Stimulated activated CD8-positive, alpha-beta memory T cell treated with anti-CD3 and anti-CD28 coated beads, Interleukin-2, amount 100 ng/mL, for 1 hour (primary cell): ENCODE results near the gene CD46.

ENCODE experiments used
- DNase-seq, 2 donors: peaks; one replicate each; pipeline ENCODE4 v3.0.0-alpha.2; 2020; ENCODE audit warnings: low read depth in 2 of 2

CD46 gene

DNA sequence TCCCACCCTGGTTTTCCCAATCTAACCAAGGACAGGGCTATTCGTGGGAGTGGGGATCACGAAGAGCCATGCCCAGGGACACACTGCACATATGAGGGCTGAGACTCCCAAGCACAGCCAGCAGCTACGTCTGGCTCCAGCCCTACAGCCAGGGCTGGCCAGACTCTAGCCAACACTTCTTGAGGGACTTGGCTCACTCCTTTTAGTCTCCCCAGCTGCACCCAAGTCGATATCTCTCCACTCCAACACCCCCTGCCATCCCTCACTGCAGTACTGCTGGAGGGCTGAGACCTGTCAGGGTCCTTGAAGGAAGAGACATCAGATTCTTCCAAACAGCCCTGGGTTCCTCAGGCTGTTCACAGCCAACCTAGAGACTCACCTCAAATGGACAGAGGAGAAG, 62.6 kb downstream of the CD46 start:
- no peak for DNase-seq

DNA sequence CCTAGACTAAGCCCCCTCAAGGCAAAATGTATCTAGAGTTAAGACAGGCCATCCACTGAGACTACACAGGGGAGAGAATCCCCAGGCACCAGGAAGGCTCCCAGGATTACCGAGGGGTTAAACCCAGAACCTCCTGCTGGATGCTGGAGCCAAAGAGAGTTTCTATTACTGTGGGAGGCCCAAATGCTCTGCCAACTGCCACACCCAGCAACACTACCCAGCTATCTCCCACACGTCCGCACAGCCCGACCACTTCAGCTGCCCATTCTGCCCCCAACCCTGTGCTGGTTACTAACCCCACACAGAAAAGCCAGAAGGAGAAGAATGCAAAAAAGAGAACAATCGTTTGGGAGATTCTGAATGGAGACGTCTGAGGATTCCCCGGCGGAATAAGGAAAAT, 63.6 kb downstream of the CD46 start:
- DNase-seq = no peak

DNA sequence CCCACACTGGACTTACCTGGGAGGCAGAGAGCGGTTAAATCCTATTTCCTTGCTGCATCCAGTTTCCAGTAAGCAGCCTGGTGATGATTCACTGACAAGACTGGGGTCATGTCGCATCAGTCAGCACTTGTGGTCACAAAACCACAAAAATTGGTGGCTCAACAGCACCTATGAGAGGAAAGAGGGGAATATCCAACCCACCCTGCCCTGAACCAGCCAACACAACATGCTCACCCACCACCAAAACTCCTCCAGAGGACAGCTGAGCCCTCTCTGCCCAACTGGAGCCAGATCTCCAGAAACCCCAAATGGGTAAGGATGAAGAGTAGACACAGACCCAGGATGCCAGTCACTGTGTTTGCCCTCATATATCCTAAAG, 64.0 kb downstream of the CD46 start:
- no peak for DNase-seq

DNA sequence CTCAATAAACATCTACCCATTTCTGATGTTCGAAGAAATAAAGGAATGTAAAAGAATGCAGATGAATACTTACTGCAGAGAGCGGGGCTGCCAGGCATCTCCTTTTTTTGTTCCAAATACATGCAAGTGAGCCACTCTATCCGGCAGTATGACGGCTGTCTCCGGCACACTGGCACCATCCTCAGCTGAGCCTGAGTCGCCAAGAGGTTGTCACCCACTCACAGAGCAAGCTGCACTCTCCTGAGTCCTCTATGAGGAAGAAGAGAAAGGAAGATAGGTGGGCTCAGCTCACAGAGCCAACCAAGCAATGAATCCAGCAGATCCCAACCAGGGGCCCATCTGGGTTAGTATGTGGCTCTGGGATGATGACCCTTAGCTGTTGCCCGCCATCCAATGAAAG, 65.3 kb downstream of the CD46 start:
- no peak for DNase-seq

DNA sequence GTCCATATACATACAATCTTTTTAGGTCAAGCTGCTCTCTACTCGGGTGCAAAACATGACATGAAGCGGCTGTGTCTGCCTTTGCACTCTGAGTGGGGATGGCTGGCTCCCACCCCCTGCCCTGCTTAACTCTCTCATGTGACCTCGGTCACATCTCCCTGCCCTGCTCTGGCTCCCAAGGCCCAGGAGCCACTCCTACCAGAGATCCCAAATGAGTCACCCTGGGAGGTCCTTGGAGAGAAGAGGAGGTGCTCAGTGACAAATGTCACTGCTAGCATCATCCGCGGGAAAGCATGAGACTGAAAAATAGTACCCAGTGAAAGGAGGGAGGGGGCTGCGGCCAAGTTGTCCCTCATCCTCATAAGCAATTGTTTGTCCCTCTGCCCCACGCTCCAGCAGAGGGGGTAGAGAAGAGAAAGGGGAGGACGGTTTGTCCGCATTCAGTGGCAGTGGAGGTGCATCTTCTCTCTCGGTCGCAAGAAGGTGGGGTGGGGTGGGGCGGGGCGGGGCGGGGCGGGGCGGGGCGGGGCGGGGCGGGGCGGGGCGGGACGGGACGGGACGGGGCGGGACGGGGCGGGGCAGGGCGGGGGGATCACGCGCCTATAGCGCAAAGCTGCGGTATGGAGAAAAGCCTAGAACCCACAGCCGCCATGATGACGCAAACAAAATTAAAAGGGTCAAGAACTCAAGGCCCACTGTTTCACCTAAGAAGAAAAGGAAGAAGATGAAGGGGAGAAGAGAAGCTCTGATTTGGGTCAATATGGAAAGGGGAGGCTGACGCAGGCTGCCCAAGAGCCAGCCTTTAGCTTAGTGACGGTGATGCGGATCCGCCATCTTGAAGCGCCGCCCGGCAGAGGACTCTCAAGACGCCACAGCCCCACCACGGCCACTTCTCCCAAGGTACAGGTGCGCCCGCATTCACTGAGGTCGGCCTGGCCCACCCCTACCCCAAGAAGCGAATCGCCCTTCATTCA, 66.2 kb downstream of the CD46 start:
- DNase-seq = no peak

DNA sequence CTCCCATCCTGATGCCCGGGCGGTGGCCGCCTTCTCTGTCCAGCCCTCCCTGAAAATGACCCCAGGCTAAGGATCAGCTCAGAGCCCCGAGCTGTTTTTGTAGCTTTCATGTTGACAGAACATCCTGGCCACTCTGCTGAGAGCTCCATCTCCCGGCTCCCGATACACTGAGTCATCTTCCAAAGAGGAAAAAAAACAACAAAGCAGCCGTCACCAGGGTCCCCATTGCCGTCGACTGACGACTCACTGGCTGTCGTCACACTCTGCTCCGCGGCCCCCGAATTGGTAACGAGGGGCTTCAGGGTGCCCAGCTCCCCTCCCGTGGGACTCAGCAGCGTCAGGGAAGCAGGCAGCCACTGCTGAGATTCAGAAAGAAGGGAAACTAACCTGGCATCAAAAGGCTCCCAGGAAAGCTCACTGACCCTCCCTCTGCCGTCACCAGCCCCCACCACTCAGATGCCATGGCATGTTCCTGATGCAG, 67.2 kb downstream of the CD46 start:
- no peak for DNase-seq

DNA sequence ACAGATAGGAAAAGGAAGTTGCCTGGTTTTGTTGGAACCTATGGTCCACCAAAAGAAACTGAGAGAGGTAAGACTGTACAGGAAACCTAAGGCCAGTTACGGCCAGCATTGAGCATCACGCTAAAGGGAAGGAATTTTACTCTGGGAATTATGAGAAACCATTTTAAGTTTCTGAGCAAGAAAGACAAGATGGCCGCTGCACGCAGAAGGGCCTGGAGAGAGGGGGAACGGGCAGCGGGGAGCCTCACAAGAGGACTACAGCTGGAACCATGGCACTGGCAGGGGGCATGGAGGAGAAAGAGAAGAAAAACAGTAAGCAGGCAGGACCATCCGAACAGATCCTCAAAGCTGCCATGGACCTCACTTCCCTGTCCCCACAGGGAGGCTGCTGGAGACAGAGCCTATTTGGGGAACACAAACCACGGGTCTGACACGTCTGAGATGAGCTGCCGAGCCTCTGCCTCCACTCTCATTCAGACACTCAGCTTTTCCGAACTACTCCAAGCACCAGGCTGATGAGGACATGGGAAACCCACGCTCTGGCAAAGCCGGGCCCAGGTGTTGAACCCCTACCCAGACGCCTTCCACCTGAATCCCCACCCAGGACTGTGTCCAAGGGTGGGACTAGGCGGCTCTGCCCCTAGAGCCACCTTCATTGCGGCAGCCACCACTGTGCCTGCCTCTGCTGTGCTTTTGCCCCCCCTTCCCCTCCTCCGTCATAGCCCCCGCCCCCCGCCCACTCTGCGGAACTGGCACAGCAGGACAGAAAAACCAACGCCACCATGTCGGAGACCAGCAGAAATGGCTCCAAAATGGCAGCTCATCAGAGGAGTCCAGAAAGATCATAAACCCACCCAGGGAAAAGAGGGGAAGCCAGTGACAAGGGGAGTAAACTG, 69.0 kb downstream of the CD46 start:
- no peak for DNase-seq

DNA sequence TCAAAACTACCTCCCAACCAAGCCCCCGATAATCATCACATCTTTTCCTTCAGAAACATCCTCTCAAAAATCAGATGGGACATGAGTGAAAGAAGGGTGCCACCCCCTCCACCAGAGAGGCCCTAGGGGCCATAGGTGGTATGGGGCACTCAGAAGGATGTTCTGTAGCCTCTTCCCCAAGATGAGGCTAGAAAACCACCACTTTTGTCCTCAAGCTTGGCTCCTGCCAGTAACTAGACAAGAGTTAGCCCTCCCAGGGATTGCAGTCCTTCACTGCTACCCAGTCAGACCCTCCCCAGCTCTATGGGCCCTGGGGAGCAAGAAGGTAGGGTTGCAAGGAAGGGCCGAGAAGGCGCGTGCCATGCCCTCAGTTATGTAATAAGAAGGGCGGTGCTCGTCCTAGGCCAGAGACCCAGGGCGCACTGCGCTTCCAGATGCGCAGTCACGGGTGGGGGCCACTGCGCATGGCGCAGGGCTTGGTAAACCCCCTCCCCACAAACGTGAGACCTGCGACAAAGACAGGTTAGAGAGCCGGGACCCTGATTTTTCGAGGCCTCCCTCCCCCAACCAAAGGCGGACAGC, 69.7 kb downstream of the CD46 start:
- DNase-seq = no peak

DNA sequence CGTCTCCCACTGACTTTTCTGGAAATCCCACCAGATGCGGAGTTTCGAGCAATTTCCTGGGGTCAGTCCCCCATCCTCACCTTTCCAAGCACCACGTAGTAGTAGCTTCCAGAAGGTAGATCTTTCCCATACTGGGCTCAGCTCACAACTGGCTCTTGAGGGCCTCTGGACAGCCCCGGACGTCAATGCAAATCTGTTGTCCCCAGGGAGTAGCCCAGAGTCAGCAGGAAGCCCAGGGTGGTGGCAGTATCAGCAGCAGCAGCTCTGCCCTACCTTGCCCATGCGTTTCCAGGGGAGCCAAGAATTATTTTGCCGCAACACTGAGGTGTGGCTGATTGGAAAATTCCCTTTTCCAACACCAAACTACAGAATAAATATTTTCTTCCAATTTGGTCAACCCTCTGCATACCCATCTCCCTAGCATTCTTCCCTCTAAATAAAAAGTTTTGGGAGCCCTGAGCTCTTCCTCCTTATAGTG, 70.3 kb downstream of the CD46 start:
- no peak for DNase-seq

DNA sequence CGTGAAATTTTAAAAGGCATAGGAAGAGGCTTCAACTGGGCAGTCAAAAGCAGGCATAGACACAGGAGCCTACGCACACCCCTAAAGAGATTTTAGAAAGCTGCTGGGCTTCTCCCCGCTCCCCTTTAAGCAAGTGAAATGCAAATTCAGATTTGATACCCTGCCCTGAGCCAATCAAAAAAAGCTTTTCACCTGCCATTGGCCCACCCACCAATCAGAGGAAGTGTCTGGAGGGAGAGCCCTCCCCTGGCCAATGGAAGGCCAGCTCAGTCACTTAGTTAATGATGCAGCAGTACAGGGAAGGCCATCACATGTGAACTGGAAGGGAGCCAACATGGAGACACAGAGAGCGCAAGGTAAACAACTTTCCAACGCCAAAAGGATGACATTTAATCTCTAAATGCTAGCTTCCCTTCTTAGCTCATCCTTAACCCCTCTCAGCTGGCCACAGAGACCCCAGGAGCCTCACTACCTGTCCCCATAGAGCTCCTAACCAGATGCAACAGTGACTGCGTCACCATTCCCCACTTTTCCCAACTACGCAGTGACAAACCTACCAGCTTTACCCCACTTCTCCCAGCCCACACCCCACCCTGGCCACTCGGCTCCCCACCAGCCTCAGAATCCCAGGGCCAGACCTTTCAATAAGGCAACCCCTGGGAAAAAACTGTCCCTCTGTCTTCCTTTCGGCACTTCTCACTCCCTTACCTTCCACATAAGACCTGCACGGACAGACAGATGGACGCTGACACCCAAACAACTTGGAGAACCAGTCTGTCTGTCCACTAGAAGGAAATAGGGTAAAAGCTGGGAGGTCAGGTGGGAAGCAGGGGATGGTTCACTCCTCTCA, 71.0 kb downstream of the CD46 start:
- peak in 1 of 2 donors; percentile 41 for DNase-seq

DNA sequence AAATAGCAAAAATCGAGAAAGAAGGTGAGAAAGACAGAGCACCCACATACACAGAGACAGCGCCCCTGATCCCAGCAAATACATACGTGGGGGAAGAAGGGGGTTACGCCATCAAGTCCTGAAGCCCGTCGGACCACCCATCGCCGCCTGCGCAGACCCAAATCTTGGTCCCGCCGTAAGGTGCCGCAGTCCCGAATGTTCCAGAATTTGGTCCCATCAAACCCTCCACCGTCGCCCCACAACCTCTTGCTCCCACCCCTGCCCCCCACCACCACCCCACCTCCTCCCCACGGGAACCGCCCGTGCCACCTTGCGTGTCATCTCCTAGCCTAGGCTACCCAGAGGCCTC, 71.7 kb downstream of the CD46 start:
- no peak for DNase-seq

DNA sequence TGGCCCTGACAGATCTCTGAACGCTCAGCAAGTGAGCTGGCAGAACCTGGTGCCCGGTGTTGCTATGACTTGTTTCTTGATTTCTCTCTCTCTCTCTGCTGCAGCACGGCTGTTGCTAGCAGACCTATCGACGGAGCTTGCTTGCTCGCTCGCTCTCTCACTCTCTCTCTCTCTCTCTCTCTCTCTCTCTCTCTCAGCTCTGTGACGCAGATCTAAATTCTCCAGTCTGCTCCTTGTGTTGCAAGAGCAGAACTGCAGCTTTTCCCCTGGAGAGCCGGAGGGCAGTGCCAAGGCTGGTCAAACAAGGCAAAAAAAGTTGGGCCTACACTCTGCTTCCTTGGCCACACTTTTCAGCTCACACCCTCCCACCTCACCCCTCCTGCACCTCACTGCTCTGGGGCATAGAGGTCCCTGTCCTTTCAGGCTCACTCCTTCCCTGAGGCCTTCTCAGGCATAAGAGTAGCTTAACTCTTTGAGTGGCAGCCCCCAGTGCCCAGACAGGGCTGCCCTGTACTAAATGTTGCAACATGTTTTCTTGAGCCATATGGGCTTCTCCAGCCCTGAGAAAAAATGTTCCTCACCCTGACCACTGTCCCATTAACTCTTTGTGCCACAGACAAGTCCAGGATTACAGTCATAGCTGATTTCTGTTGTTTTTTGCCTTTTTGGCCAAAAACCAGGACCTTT, 72.2 kb downstream of the CD46 start:
- peak; percentile 33 to 42 for DNase-seq

DNA sequence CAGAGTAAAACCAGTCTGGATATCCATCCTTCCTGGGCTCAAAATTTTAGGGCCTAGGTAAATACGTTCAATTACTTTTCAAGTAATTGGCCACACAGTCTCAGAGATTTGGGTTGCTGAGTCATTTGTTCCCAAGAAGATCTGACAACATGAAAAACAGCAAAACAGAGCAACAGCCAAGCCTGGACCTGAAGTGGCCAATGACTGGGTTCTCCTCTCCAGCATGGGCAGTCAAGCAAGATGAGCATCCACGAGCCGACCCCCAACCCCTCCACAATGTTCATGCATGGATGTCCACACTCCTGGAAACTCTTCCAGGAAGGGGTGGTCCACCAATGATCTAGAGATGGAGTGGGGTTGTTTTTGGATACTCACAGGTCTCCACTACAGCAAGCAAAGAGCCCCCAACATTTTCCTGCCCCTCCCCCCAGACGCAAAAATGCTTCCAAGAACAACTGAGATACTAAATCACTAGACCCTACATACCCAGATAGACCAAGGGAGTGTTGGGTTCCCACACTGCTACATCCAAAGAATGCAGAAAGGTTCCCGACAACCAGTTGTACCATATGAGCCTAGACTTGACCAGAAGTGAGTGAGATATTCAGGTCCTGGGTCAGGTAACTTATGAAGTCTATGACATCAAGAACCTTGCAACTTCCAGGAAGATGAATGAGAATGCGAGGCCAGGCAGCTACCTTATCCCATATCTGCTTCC, 73.0 kb downstream of the CD46 start:
- no peak for DNase-seq

DNA sequence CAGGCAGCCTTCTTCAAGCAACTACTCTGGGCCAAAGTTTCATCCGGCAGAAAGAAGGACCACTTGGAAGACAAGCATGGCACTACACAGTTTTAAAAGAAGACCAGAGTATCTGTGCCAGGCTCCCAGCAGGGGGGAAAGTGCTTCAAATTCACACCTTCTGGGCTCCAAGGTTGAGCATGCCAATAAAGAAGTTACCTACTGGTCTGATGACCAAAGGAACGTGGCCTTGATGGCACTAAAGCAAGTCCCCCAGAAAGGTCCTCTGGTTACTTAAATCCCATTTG, 73.5 kb downstream of the CD46 start:
- DNase-seq = no peak

DNA sequence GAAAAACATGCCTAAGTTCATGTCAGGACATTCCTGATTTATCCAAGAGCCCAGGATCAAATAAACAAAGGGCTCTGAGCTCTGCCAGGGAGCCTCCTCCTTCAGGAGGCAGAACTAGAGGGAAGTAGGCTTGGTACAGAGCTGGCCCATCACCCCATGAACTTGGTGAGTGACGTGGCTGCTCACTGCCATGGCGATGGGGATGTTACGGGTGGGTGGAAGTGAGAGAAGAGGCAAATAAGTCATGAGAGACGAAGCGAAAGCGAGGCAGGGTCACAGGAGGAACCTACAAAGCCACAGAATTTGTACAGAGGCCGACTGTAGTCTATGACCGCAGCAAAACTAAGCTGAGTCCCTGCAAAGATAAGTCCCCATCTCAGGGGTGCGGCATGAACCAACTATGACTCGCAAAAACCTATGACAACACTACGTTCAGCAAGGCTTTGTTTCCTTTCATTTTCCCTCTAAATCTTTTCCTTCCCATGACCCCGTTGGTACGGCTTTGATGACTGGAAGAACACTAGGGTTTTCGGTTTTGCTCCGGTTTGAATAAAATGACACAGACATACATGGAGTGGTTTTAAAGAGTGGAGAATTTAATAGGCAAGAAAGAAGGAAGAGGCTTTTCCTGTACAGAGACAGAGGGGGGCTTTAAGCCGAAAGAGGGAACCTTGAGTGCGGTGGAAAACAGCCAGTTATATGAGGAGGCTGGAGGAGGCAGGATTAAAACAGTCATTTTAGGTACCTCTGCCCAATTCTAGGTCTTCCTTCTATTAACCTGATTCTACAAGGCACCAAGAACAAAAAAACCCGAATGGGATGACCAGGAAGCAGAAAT, 74.1 kb downstream of the CD46 start:
- peak; percentile 58 to 59 for DNase-seq

DNA sequence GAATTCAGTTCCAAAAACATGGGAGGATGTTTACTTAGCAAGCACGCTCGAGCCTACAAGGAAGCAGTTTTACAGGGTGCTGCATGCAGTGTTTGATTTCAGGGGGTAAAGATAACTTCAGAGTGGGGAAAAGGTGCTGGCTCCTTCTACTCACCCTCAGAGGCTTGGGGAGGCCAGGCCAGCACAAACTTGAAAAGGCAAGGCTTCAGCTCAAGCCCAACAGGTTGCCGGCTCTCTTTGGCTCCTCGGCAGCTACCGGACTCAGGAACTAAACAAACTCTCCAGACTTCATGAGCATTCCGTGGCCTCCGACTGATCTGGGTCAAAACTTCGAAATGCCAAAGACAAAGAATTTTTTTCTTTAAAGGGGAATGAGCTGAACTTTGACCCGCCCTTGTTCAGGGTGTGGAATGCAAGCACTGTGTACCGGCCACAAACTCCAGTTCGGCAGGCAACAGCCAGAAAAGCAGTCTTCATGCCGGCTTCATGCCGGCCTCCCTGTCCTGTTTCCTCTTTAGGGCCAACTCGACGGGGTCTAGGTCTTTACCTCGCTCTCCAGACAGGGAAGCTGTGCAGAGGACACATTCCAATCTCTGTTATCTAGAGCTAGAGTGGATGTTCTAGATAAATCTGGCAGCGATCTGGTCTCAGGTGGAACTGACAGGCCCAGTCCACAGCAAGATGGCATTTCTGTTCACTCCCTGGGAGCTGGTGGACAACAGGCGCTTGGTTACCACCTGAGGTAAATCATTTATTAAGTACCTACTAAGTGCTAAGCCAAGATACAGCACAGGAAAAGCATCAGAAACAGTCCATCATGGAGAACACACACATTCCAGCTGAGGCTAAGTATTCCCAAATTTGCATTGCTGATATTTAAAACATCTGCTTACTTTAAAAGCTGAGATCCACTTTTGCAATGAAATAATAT, 75.0 kb downstream of the CD46 start:
- no peak for DNase-seq

DNA sequence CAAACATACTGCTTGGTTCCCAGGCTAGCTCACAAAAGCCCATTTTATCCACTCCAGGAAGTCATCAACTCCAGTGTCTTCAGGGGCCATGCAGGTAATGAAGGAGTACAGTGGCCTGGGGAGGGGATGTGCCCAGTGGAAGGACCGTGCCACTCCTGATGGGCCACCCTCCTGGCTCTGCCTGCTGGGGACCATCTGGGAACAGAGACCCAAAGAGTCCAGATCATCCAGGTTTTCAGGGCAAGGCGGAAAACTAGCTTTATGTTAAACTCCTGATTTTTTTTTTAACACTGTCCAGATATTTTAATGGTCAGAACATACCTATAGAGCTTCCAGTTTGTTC, 75.6 kb downstream of the CD46 start:
- DNase-seq = no peak

DNA sequence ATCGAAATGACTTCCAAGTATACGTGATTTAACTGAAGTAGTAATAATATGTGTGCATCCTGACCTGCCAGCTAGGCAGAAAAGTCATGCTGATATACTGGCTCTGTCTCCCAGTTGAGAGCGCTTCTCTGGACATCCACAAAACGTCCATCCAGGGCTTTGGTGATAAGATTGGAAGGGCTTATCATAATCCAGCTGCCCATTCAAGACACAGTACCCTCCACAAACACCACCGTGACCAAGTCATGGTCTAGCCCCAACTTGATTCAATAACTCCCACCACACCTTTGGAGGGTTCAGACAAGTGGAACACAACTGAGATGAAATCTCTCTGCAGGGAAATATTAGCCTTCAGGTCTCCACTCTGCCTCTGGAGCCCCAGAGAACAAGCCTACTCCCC, 76.2 kb downstream of the CD46 start:
- no peak for DNase-seq
